ENCODE results near the gene COG5. TPM values are rescaled to one million over a fixed set of nuclear protein-coding genes. Genes with fewer than 3 reads are reported as not detected.

COG5 gene
- total and polyA plus RNA-seq, 9 of the 15 experiments (the other 6 are each of a cell fraction or from before 2014, with no cell fraction given) = 15.3 to 75.1 (median 56.4) TPM

DNA sequence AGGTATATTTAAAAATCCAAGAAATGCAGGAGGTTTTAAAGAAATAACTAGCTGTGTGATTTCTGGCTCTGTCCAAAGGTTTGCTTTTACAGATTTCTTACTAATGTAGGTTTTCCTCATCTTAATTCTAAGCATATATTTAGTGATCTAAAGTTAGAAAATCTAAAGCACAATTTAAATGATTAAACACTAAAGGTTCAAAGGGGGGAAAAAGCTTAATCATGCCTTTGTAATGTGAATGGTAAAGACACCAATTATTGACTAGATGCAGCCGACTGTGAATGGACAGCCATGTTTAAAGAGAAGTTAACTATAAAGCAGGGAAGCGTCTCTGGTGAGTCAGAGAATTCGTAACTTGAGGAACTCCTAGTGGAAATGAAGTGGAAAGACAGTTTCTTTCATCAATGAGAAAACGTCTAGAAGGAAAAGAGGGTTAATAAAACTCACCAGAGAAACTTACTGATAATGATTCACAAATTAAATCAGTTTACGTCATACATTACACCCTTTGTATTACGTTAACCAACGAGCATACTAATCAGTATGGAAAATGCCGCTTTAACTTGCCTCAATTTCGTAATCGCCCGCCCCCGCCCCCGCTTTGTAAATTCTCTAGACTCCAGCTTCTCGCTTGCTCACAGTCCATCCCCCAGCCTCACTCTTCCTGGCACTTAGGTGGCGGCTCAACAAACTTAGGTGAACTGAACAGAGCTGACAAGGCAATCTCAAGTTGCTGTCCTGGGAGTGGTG is 396.1 kb downstream of the COG5 start (continued):
- TF ChIP-seq, protein P1, sequence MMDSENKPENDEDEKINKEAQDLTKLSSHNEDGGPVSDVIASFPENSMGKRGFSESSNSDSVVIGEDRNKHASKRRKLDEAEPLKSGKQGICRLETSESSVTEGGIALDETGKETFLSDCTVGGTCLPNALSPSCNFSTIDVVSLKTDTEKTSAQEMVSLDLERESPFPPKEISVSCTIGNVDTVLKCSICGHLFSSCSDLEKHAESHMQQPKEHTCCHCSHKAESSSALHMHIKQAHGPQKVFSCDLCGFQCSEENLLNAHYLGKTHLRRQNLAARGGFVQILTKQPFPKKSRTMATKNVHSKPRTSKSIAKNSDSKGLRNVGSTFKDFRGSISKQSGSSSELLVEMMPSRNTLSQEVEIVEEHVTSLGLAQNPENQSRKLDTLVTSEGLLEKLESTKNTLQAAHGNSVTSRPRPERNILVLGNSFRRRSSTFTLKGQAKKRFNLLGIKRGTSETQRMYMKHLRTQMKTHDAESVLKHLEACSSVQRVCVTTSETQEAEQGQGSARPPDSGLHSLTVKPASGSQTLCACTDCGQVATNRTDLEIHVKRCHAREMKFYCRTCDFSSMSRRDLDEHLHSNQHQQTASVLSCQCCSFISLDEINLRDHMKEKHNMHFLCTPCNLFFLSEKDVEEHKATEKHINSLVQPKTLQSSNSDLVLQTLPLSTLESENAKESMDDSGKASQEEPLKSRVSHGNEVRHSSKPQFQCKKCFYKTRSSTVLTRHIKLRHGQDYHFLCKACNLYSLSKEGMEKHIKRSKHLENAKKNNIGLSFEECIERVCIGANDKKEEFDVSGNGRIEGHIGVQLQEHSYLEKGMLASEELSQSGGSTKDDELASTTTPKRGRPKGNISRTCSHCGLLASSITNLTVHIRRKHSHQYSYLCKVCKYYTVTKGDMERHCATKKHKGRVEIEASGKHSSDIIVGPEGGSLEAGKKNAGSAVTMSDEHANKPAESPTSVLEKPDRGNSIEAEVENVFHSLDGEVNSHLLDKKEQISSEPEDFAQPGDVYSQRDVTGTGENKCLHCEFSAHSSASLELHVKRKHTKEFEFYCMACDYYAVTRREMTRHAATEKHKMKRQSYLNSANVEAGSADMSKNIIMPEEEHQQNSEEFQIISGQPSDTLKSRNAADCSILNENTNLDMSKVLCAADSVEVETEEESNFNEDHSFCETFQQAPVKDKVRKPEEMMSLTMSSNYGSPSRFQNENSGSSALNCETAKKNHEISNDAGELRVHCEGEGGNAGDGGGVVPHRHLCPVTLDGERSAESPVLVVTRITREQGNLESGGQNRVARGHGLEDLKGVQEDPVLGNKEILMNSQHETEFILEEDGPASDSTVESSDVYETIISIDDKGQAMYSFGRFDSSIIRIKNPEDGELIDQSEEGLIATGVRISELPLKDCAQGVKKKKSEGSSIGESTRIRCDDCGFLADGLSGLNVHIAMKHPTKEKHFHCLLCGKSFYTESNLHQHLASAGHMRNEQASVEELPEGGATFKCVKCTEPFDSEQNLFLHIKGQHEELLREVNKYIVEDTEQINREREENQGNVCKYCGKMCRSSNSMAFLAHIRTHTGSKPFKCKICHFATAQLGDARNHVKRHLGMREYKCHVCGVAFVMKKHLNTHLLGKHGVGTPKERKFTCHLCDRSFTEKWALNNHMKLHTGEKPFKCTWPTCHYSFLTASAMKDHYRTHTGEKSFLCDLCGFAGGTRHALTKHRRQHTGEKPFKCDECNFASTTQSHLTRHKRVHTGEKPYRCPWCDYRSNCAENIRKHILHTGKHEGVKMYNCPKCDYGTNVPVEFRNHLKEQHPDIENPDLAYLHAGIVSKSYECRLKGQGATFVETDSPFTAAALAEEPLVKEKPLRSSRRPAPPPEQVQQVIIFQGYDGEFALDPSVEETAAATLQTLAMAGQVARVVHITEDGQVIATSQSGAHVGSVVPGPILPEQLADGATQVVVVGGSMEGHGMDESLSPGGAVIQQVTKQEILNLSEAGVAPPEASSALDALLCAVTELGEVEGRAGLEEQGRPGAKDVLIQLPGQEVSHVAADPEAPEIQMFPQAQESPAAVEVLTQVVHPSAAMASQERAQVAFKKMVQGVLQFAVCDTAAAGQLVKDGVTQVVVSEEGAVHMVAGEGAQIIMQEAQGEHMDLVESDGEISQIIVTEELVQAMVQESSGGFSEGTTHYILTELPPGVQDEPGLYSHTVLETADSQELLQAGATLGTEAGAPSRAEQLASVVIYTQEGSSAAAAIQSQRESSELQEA (IDR thresholded peaks at IDR 0.05; ENCODE audit: low read depth) = 0 out of 2 replicates have a peak, but pooled peaks have one; percentile 9
- TF ChIP-seq DPF2 (IDR thresholded peaks at IDR 0.05) = peak; percentile 88
- TF ChIP-seq, protein P2, sequence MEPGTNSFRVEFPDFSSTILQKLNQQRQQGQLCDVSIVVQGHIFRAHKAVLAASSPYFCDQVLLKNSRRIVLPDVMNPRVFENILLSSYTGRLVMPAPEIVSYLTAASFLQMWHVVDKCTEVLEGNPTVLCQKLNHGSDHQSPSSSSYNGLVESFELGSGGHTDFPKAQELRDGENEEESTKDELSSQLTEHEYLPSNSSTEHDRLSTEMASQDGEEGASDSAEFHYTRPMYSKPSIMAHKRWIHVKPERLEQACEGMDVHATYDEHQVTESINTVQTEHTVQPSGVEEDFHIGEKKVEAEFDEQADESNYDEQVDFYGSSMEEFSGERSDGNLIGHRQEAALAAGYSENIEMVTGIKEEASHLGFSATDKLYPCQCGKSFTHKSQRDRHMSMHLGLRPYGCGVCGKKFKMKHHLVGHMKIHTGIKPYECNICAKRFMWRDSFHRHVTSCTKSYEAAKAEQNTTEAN (CRISPR knock-in tag; IDR thresholded peaks at IDR 0.05) = 0 out of 2 replicates have a peak, but pooled peaks have one; percentile 29
- TF ChIP-seq NCOR1 (IDR thresholded peaks at IDR 0.05) = peak; percentile 37
- TF ChIP-seq TAL1 (IDR thresholded peaks at IDR 0.05) = peak; percentile 29
- peak; percentile 86 for TF ChIP-seq CREB1 (IDR thresholded peaks at IDR 0.05)
- TF ChIP-seq CREB1 (CRISPR knock-in tag; IDR thresholded peaks at IDR 0.05) = no peak
- TF ChIP-seq, protein P3, sequence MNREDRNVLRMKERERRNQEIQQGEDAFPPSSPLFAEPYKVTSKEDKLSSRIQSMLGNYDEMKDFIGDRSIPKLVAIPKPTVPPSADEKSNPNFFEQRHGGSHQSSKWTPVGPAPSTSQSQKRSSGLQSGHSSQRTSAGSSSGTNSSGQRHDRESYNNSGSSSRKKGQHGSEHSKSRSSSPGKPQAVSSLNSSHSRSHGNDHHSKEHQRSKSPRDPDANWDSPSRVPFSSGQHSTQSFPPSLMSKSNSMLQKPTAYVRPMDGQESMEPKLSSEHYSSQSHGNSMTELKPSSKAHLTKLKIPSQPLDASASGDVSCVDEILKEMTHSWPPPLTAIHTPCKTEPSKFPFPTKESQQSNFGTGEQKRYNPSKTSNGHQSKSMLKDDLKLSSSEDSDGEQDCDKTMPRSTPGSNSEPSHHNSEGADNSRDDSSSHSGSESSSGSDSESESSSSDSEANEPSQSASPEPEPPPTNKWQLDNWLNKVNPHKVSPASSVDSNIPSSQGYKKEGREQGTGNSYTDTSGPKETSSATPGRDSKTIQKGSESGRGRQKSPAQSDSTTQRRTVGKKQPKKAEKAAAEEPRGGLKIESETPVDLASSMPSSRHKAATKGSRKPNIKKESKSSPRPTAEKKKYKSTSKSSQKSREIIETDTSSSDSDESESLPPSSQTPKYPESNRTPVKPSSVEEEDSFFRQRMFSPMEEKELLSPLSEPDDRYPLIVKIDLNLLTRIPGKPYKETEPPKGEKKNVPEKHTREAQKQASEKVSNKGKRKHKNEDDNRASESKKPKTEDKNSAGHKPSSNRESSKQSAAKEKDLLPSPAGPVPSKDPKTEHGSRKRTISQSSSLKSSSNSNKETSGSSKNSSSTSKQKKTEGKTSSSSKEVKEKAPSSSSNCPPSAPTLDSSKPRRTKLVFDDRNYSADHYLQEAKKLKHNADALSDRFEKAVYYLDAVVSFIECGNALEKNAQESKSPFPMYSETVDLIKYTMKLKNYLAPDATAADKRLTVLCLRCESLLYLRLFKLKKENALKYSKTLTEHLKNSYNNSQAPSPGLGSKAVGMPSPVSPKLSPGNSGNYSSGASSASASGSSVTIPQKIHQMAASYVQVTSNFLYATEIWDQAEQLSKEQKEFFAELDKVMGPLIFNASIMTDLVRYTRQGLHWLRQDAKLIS (CRISPR knock-in tag; IDR thresholded peaks at IDR 0.05) = peak; percentile 82; the same call in 1 of the 2 replicates
- TF ChIP-seq ZNF589 (CRISPR knock-in tag; IDR thresholded peaks at IDR 0.05; ENCODE audit: low read depth) = 0 out of 2 replicates have a peak, but pooled peaks have one; percentile 1
- TF ChIP-seq HMG20B (CRISPR knock-in tag; IDR thresholded peaks at IDR 0.05) = no peak
- peak; percentile 26; the same call in 1 of the 2 replicates for TF ChIP-seq MIER1 (IDR thresholded peaks at IDR 0.05; ENCODE audit: low read depth)
